ENCODE results near the gene CEACAM4.
"Not testable (repeated sequence)": the region's sequence is repeated elsewhere in the genome, so short reads cannot be mapped to it uniquely, and the experiment has no call there.

The CEACAM4 gene

GRCh38 chr19:41626877-41627276 is at the start of gene CEACAM4:
Gene CEACAM4 (minus strand): TSS chr19:41627074. CDS start chr19:41626963, 111 bp downstream.
- DNase-seq (ENCODE audit: low read depth) = no peak

- DNase-seq (ENCODE audit: low read depth) = no peak
Measured at GRCh38 chr19:41671486-41671885, 44.6 kb upstream of the CEACAM4 start.

- no peak for DNase-seq (ENCODE audit: low read depth)
Measured at GRCh38 chr19:41670755-41671154, 43.9 kb upstream of the CEACAM4 start.

GRCh38 chr19:41668315-41668714 is 41.4 kb upstream of the CEACAM4 start:
- no peak for DNase-seq (ENCODE audit: low read depth)

- DNase-seq (ENCODE audit: low read depth) = no peak
Measured at GRCh38 chr19:41666075-41666474, 39.2 kb upstream of the CEACAM4 start.

GRCh38 chr19:41657157-41657556 is 30.3 kb upstream of the CEACAM4 start:
- DNase-seq (ENCODE audit: low read depth) = no peak

GRCh38 chr19:41656756-41657155 is 29.9 kb upstream of the CEACAM4 start:
- DNase-seq (ENCODE audit: low read depth) = not testable (repeated sequence)

- DNase-seq (ENCODE audit: low read depth) = no peak
Measured at GRCh38 chr19:41652250-41652649, 25.4 kb upstream of the CEACAM4 start.

GRCh38 chr19:41649827-41650226 is 23.0 kb upstream of the CEACAM4 start:
- no peak for DNase-seq (ENCODE audit: low read depth)

- peak; percentile 20 for DNase-seq (ENCODE audit: low read depth)
Measured at GRCh38 chr19:41646589-41647204, 19.8 kb upstream of the CEACAM4 start.

- DNase-seq (ENCODE audit: low read depth) = peak; percentile 61
Measured at GRCh38 chr19:41641879-41642485, 15.1 kb upstream of the CEACAM4 start.

GRCh38 chr19:41638641-41639081 is 11.8 kb upstream of the CEACAM4 start:
- DNase-seq (ENCODE audit: low read depth) = no peak

- no peak for DNase-seq (ENCODE audit: low read depth)
Measured at GRCh38 chr19:41637484-41637883, 10.6 kb upstream of the CEACAM4 start.

- no peak for DNase-seq (ENCODE audit: low read depth)
Measured at GRCh38 chr19:41627966-41628675, 1.2 kb upstream of the CEACAM4 start.

- DNase-seq (ENCODE audit: low read depth) = no peak
Measured at GRCh38 chr19:41626278-41626677, 596 bp downstream of the CEACAM4 start.

GRCh38 chr19:41624937-41625336 is 1.9 kb downstream of the CEACAM4 start:
- no peak for DNase-seq (ENCODE audit: low read depth)

GRCh38 chr19:41624515-41624914 is 2.4 kb downstream of the CEACAM4 start:
- DNase-seq (ENCODE audit: low read depth) = no peak

- no peak for DNase-seq (ENCODE audit: low read depth)
Measured at GRCh38 chr19:41623360-41623759, 3.5 kb downstream of the CEACAM4 start.

- no peak for DNase-seq (ENCODE audit: low read depth)
Measured at GRCh38 chr19:41621654-41622053, 5.2 kb downstream of the CEACAM4 start.

GRCh38 chr19:41621226-41621625 is 5.6 kb downstream of the CEACAM4 start:
- DNase-seq (ENCODE audit: low read depth) = no peak

GRCh38 chr19:41620171-41620570 is 6.7 kb downstream of the CEACAM4 start:
- DNase-seq (ENCODE audit: low read depth) = no peak

- DNase-seq (ENCODE audit: low read depth) = no peak
Measured at GRCh38 chr19:41619018-41619556, 7.8 kb downstream of the CEACAM4 start.
